Measurements from ENCODE around the gene RPRML. TPM values are rescaled to one million over a fixed set of nuclear protein-coding genes. Genes with fewer than 3 reads are reported as not detected.
A peak's percentile ranks its signal among the peaks of the same experiment; 100 is the strongest.
"Not testable (repeated sequence)": the region's sequence is repeated elsewhere in the genome, so short reads cannot be mapped to it uniquely, and the experiment has no call there.

The RPRML gene
- total RNA-seq, 1 donor from 2014 or later: 16.1 TPM

DNA sequence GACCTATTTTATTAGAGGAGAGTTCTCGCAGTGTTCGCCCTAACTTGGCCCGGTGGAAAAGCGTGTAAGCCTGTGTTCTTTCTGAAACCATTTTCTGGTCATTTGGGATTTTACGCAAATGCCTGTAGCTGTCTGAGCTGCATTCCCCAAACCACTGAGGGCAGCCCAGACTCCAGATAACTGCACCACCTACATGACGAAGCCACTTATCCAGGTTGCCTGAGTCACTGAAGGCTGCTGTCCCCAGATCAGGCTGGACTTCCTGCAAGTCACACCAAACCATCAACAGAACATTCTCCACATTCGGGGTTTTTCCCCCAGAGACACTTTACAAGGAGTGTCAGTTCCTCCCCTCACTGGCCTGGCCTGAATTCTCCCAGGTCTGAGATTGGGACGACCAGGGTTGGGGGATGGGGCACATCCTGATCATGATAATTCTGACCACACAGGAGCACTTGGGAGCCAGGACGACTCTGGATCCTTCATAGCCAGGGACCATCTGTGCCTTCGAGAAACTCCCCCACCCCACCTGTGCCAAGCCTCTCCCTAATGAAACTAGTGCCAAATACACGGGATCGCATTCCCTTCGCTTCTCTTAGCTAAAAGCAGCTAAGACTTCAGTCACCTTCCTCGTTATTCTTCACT, 2.3 kb downstream of the RPRML start:
- DNase-seq: no peak

- no peak for DNase-seq
These were observed 3.8 kb downstream of the RPRML start for GRCh38 chr17:46975287-46975686.

DNA sequence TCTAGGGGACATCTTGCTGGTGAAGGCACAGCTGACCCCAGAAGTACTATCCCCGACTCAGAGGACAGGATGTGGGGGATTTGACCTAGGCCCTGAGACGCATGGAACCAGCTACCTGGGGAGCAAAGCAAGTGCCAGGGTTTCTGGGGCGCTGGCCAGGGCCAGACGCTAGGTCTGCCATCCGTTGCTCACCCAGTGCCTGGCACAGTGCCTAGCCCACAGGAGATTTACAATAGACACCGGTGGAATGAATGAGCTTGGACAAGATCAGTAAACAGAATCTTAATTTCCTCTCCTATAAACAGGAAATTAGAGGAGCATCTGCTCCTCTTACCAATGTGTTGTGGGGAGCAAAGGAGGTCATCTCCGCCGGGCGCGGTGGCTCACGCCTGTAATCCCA, 5.0 kb downstream of the RPRML start:
- DNase-seq: no peak

GRCh38 chr17:46972346-46972745, 6.7 kb downstream of the RPRML start:
- DNase-seq: no peak

DNA sequence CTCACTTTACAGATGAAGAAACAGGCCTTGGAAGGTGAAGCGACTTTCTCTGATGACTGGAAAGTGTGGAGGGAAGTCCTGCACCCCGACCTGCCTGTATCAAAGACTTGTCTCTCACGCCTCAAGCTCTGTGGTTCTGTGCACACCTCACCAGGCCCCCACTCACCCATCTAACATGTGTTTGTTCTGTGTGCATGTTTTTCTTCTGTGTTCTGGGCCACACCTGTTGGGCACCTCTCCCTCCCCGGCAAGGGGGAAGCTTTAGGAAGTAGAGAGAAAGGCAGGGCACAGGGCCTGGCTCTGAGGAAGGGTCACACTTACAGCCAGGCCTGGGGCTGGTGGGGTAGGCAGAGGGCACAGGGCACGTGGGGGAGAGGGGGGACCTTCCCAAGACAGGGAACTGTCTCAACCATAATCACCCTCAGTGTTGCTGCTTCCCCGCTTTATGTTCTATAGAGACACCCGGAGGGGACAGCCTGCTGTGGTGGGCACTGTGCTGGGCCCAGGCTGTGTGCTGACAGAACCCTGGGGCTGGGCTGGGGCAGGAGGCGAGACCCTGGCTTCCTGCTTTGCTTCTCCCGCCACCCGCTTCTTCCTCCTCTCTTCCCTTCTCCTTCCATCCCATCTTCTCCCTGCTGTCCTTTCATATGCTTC, 7.3 kb downstream of the RPRML start:
- DNase-seq: no peak

DNA sequence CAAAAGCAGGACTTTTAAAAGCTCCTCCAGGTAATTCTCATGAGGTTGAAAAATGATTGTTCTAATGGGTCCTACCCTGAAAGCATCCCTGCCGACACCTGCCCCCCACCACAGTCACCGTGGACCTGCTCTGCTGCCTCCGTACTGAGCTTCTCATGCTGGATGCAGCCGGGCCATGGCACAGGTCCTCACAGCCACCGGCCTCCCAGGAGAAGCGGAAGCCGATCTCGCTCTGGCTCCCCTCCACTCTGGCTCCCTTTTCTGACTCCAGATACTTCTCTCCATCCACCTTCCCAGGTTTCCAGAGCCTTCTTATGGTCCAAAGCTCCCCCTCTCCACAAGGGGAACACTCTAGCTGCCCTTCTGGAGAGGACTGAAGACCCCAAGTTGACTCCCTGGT, 10.2 kb downstream of the RPRML start:
- no peak for DNase-seq

GRCh38 chr17:46968224-46968834, 10.7 kb downstream of the RPRML start:
- DNase-seq: no peak

GRCh38 chr17:46964315-46965265, 14.5 kb downstream of the RPRML start:
- no peak for DNase-seq

DNA sequence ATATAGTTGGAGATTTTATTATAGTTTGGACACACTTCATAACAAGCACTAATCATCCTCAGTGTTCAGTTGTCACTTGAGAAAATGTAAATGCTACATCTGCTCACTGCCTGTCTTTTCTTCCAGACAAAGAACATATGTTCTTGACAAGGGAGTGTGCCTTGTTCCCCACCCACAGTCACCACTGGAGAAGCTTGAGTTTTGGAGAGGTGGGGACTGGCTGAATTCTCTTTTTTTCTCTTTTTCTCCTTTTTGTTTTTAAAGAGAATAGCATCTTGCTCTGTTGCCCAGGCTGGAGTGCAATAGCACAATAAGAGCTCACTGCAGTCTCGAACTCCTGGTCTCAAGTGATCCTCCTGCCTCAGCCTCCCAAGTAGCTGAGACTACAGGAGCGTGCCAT, 15.5 kb downstream of the RPRML start:
- DNase-seq: no peak

DNA sequence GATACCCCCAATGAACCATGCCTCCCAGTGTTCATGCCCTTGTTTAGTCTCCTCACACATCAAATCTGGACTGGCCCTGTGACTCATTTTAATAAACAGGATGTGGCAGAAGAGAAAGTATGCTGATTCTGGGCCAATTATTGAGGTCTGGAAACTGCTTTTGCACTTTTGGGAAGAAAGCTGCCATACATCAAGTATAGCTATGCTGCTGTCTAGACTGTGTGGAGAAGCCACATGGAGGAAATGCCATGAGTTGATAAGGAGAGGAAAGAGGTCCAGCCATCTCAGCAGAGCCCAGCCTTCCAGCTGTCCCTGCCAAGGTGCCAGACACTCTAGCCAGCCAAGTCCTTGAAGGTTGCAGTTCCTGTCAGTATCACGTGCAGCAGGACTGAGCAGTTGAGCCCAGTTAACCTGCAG, 16.7 kb downstream of the RPRML start:
- DNase-seq: no peak

GRCh38 chr17:46960152-46960551, 18.9 kb downstream of the RPRML start:
- DNase-seq: no peak

DNA sequence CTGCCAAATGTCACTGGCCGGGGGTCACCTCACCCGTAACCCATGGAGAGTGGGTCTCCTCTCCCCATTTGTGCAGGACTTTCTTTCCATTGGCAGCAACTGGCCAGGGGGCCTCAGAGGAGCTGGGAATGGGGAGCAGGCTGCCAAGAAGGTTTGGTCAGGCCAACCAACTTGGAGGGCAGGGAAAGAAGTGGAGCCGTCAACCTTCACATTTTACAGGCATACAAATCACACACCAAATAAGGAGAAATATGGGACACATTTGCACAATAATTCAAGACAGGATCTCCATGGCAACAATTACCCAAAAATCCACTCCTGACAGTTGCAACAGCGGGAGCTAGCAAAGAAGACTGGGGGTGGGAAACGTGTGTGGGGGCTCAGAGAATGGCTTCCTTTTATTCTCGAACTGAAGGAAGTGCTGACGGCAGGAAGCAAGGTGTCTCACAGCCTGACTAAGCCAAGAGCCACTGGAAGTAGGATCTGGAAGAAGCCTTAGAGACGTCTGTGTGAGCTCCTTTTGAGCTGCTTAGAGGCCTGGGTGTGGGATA, 20.9 kb downstream of the RPRML start:
- peak; percentile 54 for DNase-seq

GRCh38 chr17:46953191-46953590, 25.9 kb downstream of the RPRML start:
- not testable (repeated sequence) for DNase-seq

DNA sequence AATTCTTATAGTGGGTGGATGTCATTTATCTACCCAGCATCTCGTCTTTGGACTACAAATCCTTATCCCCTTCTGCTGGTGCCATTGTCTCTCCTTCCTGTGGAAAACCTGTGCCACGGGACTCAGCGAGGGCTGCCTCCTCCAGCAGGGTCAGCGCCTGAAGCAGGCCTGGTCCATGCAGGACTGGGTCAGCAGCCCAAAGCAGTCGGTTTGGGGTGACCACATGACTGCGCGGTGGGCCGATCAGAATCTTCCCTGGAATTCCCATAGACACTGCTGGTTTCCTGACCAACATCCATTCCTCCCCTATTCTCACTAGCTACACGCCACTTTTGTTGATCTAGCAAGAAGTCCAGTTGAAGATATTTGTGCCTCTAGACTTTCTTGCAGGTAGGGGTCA, 26.9 kb downstream of the RPRML start:
- no peak for DNase-seq

- DNase-seq: no peak
These were observed 27.3 kb downstream of the RPRML start for GRCh38 chr17:46951706-46952105.

DNA sequence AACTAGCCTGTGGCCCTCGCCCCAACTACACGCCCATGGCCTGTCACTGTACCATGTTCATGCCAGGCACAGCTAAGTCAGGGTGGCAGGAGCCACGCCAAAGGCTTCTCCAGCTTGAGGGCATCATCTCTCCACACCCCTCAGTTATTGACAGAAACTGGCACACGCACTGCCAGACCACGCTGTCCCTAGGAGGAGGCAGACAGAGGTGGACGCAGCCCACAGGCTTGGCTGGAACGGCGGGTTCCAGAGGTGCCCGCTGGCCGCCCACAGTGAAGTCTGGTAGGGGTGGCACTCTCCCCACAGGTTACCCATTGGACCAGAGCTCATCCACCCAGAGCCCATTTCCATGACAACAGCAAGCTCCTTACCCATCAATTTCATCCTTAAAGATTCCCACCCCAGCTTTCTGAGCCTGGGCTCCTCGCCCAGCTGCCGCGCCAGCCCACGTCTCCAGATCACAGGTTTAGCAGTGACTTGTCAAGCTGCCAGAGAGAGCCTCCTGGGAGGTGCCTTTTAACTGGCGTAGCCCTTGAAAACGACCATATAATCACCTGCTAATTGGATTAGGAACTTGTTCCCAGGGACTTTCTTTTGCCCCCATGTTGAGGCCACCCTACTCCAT, 27.9 kb downstream of the RPRML start:
- DNase-seq: peak; percentile 70

DNA sequence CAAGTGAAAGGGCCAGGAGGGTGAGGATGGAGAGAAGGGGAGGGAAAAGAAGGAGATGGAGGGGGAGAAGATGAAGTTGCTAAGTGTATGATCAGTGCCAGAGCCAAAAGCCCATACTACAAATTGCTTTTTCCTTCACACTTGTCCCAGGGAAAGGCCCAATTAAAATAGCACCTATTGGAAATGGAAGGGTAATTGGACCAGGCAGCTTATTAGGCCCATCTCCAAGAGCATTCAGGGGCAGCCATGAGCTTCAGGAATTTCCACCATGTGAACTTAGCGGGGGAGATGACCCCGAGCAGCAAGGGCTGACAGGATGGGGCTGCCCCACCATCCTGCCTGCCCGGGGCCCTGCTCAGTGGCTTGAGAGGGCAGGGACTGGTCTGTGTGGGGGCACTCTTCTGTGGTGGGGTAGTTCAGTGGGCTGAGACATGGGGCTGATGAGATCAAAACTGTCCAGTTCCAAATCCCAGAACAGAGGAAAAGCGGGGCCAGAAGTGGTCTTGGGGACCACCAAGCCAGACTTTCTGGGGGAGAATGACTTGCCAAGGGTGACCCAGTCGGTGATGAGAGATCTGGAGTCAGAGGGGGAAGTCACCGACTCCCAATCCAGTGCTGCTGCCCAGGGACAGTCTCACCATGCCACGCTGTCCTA, 28.6 kb downstream of the RPRML start:
- DNase-seq: no peak

- no peak for DNase-seq
These were observed 29.5 kb downstream of the RPRML start for GRCh38 chr17:46949291-46950174.

- no peak for DNase-seq
These were observed 30.5 kb downstream of the RPRML start for GRCh38 chr17:46948544-46948943.

- no peak for DNase-seq
These were observed 31.8 kb downstream of the RPRML start for GRCh38 chr17:46947216-46947615.
